ENCODE measurements around the gene UMAD1.

DNA sequence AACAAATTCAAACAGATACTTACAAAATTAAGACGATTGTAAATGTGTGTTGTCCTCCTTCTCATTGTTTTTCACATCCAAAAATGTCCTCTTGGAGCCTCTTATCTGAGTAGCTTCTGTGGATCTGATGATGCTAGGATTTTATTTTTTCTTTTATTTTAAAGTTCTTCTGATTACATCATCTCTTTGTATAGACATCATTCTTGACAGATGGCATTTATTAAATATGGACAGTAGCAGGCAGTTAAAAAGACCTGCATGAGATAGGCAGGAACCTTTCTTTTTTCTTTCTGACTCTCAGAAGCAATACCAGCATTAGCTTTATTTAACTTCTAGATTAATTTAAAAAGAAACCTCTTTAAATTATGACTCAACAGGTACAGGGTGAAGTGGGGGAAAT, 77.9 kb downstream of the UMAD1 start, which contains the start of gene RPA3:
- TF ChIP-seq, protein P1, sequence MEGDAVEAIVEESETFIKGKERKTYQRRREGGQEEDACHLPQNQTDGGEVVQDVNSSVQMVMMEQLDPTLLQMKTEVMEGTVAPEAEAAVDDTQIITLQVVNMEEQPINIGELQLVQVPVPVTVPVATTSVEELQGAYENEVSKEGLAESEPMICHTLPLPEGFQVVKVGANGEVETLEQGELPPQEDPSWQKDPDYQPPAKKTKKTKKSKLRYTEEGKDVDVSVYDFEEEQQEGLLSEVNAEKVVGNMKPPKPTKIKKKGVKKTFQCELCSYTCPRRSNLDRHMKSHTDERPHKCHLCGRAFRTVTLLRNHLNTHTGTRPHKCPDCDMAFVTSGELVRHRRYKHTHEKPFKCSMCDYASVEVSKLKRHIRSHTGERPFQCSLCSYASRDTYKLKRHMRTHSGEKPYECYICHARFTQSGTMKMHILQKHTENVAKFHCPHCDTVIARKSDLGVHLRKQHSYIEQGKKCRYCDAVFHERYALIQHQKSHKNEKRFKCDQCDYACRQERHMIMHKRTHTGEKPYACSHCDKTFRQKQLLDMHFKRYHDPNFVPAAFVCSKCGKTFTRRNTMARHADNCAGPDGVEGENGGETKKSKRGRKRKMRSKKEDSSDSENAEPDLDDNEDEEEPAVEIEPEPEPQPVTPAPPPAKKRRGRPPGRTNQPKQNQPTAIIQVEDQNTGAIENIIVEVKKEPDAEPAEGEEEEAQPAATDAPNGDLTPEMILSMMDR (IDR thresholded peaks at IDR 0.05), result no peak
- no peak for TF ChIP-seq POLR2AphosphoS5 (IDR thresholded peaks at IDR 0.05; ENCODE audit: insufficient read depth in 1 of 2, low read depth in 1 of 2)
- TF ChIP-seq POLR2A (IDR thresholded peaks at IDR 0.05), result no peak

Measured in vagina (tissue), 2 donors.